GM19395 (cell line): ENCODE results near the gene PLEKHG2.
"Not testable (repeated sequence)": the region's sequence is repeated elsewhere in the genome, so short reads cannot be mapped to it uniquely, and the experiment has no call there.

Experiments used
- ATAC-seq: cut with Tn5 transposase; IDR thresholded peaks from one replicate; pipeline ENCODE4 v1.9.1; 2021; ENCODE audit warnings: mild to moderate bottlenecking, moderate library complexity; ENCODE audit not compliant: unreplicated experiment

PLEKHG2 gene, protein sequence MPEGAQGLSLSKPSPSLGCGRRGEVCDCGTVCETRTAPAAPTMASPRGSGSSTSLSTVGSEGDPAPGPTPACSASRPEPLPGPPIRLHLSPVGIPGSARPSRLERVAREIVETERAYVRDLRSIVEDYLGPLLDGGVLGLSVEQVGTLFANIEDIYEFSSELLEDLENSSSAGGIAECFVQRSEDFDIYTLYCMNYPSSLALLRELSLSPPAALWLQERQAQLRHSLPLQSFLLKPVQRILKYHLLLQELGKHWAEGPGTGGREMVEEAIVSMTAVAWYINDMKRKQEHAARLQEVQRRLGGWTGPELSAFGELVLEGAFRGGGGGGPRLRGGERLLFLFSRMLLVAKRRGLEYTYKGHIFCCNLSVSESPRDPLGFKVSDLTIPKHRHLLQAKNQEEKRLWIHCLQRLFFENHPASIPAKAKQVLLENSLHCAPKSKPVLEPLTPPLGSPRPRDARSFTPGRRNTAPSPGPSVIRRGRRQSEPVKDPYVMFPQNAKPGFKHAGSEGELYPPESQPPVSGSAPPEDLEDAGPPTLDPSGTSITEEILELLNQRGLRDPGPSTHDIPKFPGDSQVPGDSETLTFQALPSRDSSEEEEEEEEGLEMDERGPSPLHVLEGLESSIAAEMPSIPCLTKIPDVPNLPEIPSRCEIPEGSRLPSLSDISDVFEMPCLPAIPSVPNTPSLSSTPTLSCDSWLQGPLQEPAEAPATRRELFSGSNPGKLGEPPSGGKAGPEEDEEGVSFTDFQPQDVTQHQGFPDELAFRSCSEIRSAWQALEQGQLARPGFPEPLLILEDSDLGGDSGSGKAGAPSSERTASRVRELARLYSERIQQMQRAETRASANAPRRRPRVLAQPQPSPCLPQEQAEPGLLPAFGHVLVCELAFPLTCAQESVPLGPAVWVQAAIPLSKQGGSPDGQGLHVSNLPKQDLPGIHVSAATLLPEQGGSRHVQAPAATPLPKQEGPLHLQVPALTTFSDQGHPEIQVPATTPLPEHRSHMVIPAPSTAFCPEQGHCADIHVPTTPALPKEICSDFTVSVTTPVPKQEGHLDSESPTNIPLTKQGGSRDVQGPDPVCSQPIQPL (N-terminal part only)

DNA sequence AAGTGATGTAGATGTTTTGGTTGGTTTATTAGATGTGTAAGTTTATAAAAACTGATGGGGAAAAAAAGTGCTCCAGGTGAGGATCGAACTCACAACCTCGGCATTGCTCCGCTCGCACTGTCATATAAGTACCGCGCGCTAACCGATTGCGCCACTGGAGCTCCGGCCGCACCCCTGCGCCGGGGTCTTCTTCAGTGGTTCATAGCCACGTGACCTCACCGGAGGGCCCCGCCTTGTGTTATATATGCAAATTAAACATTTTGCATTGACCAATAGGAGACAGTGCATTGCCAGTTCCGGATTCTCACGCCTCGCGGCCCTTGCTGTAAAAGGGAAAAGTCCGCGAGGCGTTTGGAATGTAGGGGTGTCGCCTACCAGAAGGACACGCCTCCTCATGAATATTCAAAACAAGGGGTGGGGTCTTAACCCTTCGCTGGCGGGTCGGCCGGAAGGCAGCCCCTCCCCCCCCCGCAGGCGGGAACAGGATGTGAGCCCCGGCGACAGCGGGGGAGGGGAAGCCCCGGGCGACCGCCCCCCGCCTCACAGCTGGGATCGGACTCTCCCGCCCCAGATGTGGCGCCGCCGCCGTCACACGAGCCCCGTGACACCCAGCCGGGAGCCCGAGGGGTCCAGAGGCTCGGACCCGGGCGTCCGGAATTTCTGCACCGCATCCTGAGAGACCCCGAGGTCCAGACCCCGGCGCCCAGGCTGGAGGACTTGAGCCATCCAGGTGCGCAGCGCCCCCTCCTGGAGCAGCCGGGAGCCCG lies at the start of gene PLEKHG2:
PLEKHG2 (plus strand) TSS at position 570 of the 767 bp plus-strand sequence. CDS start 1,418 bp downstream, outside the sequence.
- ATAC-seq: peak; percentile 61

DNA sequence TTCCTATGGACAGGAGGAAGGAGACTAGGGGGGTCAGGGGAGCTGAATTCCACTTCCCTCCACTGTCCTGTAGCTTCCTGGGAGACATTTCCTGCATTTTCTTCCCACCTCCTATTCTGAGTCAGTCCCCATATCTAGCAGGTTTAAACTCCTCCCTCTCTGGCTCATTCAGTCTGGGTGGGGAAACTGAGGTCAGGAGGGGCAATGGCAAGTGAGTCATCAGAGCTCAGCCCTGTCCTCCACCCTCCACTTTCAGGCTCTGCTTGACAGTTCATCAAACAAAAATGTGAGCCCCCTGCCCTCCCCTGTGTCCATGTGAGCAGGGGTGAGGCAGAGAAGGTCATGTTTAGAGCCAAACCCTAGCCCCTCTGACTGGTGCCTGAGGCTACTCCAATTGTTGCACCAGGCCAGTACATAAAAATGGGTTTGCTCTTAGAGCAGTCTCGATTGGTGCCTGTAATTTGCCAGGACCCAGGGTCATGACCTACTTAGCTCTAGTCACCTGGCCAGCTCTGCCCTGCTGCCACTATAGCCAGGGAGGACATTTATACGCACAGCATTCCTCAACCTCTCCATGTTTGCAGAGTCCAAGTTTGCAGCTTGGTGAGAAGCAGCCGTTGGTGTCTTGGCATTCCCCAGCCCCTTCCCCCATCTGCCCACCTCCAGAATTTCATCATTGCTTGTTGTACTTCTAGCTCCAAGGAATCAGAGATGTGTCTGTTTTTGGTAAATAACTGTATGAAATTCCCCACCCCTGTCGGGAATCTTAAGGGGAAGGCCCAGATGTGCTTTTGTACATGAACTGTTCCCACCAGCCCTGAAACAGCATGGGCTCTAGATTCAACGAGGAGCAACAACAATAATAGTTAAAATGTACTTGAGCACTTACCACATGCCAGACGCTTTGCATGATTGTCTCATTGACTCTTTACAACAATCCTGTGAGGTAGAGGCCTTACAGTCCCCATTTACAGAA lies 49.5 kb upstream of the PLEKHG2 start:
- no peak for ATAC-seq

DNA sequence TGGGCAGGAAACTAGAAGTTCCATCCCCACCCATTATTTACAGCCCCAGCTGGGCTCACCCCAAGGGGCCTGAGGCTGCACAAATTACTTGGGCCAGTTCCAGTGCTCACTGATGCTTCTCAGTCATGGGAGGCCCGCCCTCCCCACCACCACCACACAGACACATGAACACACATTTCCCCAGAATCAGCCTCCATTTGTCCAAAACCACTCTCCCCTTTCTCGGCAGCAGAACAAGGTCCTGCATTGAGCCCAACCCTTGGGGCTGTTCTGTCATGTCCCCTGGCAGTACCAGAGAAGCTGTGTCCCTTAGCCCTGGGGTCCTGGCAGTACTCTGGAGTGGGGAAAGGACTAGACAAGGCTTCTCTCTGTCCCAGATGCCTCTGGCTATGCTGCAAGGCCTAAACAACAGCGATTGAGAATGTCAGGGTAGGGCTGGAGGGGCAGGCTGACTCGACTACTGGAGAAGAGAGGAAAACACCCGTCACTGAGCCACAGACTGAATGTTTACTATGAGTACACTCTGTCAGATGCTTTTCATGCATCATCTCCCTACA lies 48.5 kb upstream of the PLEKHG2 start:
- no peak for ATAC-seq

DNA sequence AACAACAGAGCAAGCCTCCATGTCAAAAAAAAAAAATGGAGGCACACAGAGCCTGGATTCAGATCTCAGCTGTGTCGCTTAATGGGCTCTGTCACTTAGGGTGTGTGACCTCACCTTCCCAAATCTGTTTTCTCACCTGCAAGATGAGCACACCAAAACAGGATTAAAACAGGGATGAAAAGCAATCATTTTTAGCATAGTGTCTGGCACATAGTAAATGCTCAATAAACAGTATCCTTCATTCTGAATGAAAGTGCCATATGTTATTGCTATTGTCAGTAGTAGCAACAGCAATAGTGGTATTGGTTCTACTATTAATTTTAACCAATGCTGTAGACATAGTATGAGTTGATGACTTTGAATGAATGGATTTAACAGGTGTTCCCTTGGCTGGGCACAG lies 46.9 kb upstream of the PLEKHG2 start:
- ATAC-seq: no peak

DNA sequence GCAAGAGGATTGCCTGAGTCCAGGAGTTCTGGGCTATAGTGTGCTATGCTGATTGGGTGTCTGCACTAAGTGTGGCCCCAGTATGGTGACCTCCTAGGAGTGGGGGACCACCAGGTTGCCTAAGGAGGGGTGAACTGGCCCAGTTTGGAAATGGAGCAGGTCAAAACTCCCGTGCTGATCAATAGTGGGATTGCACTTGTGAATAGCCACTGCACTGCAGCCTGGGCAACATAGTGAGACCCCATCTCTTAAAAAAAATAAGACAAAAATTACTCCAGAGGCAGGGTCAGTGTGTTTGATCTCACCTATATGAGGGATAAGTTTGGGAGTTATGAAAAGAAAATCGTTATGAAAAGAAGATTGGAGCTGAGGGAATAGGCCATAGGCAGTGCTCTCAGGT lies 43.3 kb upstream of the PLEKHG2 start:
- ATAC-seq: no peak

DNA sequence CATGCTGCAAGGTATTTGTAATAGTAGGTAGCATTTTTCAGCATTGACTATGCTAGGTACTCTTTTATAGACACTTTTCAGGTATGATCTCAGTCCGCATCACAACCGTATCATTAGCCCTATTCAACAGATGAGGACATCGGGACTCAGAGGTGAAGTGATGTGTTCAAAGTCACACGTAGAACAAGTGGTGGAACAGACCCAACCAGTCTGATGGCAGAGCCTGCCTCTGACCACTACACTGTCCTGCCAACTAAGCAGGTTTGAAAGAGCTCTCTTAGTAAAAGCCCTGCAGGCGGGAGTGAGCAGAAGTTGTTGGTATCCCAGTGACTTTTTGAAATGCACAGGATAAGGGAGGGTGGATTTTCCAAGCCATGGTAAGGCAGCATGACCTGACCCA lies 41.7 kb upstream of the PLEKHG2 start:
- ATAC-seq: no peak

DNA sequence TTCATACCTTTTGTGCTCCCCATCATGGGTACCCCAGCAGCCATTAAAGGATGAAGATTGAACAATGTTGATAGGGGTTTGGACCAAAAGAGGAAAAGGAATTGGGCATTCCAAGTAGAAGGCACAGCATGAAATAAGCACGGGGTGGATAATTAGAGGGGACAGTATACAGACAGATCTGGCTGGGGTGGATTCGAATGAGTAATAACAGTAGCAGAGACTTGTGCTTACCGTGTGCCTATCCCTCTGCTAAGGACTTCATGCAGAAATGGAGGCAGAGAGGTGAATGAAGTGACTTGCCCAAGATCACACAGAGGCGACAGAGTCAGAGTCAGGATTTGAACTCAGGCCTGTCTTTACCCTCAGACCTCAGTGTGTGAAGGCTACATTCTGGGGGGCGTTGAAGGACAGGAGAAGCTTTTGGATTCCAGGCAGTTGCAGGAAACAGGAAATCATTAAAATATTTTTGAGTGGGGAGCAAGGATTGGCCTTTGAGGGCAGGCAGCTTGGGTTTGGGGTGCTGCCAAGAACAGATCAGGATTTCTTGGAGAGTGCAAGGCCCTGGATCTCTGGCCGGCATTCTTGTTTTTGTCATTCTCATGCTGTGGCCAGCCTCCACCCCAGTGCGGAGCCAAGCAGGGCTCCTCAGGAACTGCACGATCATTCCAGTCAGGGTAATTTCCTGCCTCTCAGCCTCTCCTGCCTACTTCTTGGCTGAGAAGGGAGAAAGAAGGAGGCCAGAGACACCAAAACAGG lies 40.2 kb upstream of the PLEKHG2 start:
- ATAC-seq: no peak

DNA sequence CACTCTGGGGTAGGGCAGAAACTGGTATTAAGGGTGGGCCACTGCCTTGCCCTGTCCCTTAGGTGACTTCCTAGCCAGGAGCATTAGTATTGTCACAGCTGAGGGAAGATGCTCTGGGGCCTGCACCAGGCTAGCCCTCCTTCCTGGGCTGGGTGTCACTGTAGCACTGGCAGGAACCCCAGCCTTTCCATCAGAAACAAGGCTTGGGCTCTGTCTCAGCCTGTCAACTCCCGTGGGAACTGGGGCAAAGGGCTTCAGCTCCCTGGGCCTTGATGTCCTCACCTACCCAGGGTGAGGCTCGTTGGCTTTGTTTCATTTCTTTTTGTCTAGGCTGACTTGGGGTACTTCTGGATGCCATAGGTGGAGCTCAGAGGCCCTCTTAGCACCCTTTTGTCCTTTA lies 39.5 kb upstream of the PLEKHG2 start:
- no peak for ATAC-seq

DNA sequence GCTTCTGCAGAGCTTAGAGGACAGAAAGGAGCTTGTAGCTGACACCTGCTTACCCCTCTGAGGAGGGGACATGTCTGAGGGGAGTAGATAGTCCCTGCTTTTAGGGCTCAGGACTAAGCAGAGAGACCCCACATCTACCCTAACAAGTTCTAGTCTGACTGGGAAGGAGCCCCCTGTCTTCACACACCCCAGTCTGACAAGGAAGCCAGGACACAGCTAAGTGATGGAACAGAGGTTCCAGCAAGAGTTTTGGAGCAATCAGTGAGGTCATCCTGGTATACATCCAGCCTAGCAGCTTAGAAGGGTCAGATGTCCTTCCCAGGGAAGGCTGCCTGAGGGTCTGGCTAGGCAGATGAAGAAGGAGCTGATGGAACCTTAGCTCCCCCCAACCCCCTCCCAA lies 36.5 kb upstream of the PLEKHG2 start:
- no peak for ATAC-seq

DNA sequence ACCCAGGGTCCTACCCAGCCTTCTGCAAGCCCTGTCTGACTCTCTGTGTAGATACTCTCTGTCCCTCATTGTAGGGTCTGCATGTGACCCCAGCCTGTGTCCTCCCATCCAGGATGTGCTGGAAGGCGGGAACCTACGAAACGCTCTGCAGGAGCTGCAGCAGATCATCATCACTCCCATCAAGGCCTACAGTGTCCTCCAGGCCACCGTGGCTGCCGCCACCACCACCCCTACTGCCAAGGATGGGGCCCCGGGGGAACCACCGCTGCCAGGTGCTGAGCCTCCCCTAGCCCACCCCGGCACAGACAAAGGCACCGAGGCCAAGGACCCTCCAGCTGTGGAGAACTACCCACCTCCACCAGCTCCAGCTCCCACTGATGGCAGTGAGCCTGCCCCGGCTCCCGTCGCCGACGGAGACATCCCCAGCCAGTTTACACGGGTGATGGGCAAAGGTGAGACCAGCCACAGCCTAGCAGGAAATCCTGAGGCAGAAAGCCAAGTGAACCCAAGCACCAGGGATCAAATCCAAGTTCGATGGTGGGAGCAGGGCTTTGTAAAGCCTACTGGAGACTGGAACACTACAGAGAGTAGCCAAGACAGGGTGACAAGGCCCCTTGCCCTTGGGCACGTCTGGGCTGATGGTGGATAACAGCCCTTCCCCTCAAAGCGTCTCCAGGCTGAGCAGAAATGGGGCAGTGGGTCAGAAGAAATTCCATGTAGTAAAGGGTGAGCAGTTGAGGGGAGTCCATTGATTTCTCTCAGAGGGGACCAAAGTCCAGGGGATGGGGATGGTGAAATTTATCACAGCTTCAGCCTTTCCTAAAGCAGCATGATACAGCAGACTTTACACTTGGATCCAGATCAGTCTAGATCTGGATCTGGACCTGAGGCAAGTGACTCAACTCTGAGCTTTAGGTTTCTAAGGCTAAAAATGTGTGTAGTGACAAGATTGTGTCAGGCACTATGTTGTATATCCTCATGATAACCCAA lies 34.8 kb upstream of the PLEKHG2 start:
- no peak for ATAC-seq

DNA sequence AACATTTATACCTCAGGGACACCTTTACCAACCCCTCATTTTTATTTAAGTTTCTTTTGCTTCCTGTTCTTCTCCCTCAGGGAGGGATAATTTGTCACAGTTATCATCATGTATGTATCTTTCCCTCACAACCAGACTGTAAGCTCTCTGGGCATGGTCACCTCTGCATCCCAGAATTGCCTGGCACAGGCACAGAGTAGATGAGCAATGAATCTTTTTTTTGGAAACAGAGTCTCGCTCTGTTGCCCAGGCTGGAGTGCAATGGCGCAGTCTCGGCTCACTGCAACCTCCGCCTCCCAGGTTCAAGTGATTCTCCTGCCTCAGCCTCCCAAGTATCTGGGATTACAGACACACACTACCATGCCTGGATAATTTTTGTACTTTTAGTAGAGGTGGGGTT lies 33.1 kb upstream of the PLEKHG2 start:
- ATAC-seq: not testable (repeated sequence)

DNA sequence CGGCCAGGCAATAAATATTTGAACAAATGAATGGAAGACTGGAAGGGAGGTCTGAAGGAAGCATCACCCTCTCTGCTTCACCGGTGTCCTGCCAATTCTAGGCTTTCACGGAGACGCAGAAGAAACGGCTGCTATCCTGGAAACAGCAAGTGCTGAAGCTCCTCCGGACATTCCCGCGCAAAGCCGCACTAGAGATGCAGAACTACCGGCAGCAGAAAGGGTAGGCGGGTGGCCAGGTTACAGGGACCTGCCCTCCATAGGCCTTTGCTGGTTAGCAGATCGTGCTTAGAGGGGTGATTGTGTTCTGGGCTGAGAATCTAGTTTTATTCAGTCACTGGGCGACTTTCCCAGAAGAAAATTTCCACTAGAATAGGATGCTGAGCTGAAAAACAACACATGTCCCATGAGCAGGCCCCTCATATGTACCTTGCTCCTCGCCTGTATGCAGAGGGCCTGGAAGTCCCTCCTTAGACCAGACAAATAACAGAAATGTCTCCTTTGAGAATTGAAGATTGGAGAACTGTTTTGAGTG lies 32.5 kb upstream of the PLEKHG2 start:
- no peak for ATAC-seq

DNA sequence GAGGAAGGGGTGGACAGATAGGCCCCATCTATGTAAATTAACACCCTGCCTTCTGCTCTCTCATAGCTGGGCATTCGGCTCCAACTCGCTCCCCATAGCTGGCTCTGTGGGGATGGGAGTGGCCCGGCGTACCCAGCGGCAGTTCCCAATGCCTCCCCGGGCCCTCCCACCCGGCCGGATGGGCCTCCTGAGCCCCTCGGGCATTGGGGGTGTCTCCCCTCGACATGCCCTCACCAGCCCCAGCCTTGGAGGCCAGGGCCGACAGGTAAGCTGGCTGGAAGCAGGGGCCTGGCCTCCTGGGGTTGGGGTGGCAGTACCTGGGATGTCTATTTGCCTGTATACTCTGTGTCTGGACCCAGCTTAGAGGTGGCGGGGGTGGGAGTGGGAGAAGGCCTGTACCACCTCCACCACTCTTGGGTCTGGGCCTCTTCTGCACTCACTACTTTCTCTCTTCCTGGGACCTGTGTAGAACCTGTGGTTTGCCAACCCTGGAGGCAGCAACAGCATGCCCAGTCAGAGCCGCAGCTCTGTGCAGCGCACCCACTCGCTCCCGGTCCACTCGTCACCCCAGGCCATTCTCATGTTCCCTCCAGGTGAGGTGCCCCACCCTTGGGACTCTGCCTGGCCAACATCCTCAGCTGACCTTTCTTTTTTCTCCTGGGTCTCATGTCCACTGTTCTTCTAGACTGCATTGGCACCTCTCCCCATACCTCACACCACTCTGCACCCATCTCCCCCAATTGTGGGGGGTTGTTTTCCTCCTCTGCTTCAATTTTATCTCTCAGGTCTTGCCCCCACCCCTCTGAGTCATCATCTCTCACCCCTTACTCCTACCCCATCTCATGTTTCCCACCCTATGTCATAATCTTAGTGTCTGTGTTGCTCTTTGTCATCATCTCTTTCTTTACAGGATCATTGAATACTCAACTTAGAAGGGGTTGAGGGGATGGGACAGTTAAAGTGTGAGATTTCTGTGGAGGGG lies 31.7 kb upstream of the PLEKHG2 start:
- no peak for ATAC-seq

DNA sequence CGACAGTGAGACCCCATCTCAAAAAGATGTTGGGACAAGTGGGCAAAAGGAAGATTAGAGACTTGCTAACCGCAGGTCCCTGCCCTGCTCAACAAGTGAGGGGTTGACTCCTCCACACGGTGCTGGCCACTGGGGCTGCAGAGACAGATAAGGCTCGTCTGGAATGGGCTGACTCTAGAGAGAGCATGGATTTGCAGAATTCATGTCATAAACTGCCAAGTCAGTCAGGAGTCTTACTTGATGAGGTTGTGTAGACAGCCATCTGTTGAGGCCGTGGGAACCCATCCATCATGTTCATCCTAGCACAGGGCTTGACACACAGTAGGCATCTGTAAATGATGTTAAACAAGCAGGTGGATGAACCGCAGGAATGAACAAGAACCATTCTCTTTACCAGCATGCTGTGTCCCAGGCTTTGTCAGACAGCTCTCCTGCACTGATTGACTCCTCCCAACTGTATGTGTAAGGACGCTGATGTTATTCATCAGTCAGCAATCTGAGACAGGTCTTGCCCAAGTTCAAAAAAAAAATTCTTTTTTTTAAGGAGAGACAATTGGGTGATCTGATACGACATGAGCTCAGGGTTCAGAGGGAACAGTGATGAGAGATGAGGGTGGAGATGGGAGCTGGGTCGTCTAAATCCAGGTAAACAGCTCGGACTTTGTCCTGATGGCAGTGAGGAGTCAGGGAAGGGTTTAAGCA lies 30.4 kb upstream of the PLEKHG2 start:
- no peak for ATAC-seq
